ENCODE measurements around the gene BCAS2.
"Not testable (repeated sequence)": the region's sequence is repeated elsewhere in the genome, so short reads cannot be mapped to it uniquely, and the experiment has no call there.

Gene BCAS2

DNA sequence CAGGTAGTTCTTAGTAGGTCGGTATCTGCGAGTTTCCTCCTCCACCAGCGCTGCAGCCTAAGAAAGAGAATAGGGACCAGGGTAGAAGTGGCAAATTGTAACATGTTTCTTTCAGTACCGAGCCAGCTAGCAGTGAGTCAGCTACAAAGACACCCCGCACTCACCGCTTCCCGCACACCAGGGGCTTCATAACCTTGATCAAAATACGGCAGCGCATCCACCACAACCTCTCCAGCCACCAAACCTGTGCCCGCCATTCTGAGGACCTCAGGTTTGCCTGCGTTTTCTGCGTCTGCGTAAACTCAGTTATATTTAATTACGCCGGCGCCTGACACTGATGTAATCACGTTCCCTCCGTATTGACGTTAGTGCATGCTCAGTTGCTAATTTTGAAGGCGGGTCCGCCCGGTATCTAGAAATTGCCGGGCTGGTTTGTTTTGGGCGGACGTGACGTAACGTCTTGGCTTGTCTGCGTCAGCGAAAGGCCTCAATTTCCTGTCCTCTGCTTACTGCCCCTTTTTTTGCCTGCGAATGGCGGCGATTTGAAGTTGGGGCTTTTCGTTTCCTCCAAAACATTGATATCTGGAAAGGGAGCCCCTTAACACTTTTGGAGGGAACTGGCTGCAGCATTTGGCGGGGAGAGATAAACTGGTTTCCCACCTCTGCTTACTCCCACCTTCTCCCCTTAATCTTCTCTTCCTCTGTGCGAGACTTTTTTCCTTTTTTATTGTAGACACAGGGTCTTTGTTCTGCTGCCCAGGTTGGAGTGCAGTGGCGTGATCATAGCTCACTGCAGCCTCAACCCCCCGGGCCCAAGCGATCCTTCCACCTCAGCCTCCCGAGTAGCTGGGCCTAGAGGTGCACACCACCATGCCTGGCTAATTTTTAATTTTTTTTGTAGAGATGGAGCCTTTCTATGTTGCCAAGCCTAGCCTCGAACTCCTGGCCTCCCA is at the start of gene BCAS2:
BCAS2 (minus strand) TSS at position 281 of the 953 bp plus-strand sequence; CDS start at position 257, 24 bp downstream.
- peak; percentile 97 for DNase-seq (ENCODE audit: low spot score)

DNA sequence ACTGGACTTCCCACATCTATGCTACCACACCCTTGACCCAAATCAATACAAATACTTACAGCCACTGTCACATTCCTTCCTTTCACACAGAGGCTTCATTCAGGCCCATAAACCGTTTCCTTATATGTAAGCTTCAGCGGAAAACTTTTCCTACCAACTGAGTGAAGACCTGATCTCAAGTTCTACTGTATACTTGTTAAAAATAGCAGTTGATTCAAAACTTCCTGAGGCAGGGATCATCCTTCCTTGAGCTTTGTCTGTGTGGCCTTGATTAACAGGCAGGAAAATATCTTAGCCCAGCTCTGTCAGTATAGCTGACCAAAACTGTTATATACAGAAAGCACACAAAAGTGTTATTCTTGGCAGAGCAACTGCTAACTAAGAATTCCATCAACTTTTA is 45.7 kb upstream of the BCAS2 start:
- DNase-seq (ENCODE audit: low spot score), result no peak

DNA sequence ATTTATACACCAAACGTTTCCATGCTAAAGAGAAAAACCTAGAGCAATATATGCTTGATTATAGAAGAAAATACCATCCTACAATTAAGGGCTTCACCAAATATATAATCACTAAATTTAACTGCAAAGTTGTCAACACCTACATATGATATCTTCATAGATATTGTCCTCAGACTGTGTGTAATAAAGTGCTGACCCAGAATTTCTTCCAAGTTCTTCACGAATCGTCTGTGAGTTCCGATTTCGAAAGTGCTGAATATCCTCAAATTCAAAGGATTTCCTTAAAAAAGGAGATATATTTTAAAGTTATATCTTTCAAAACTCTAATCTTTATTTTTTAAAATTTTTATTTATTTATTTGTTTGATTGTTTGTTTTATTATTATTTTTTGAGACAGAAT is 41.9 kb upstream of the BCAS2 start:
- DNase-seq (ENCODE audit: low spot score), result no peak

DNA sequence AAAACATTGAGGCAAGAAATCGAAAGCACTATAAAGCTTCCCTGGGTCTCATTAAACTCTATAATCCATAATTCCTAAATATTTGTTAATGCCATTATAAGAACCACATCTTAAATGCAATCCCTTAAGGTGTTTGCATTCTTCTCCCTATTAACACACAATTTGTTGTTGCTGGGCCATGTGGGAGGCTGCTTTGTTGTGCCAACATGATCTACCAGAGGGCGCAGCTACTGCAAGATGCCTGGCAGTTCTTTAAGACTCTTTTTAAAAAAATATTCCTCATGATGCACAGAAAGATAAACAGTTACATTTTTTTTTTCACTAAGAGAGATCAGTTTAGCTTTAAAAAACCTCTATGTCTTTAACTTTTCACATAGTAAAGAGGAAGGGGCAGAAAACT is 39.0 kb upstream of the BCAS2 start:
- DNase-seq (ENCODE audit: low spot score), result no peak

DNA sequence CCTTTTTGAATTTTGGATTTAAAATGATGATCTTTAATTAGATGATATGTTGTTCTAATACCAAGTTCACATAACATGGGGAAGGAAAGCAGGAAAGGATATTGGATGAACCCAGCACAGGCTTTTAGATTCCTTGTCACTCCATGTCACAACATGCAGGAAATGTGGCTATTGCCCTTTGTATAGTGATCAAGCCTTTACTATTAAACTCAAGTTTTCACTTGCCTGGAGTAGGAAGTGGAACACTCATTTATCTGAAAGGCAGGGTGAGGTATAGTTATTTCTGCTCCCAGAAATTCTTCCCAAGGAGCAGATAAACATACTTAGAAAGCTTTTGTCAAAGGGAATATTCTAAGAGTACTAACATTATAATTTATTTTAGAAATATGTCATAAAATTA is 37.2 kb upstream of the BCAS2 start:
- DNase-seq (ENCODE audit: low spot score), result no peak

DNA sequence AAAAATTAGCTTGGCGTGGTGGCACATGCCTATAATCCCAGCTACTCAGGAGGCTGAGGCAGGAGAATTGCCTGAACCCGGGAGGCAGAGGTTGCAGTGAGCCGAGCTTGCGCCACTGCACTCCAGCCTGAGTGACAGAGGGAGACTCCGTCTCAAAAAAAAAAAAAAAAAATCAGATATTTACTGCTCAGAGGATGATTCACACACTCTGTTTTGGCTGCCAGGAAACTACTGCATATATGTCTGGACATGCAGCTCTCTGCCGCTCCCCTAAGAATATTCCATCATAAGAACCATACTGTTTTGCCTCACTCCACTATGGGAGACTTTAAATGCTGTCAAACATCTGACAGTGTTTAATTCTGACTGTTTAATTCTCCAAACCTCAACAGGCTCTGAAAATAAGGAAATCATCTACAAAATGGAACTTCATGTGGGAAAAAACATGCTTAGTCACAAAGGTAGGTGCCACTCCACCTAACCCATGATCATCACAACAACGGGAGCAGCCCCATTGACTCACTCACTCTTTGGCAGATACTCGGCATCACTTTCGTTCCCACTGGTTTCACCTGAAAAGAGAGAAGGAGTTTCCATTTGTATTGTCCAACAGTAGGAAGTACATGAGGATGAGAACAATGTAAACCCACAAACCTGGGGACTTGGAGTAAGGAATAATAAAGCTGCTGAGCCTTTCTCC is 29.3 kb upstream of the BCAS2 start:
- DNase-seq (ENCODE audit: low spot score), result no peak

DNA sequence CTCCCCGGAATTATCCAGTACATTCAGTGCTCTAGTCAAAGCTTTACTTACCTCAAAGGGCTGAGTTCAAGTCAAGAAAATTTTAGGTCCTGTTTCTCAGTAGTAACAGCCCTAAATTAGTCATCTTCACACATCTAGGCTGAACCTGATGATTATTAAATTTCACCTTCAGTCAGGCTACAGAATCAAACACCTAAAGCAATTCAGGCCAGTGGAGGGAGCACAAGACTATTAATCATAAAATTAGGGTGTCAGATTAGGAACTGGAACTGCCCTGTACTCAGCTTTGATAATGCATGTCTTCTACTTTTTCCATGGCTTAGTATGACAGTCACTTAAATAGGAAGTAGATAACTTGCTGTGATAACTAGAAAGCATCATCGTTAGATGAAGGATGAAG is 28.4 kb upstream of the BCAS2 start:
- no peak for DNase-seq (ENCODE audit: low spot score)

DNA sequence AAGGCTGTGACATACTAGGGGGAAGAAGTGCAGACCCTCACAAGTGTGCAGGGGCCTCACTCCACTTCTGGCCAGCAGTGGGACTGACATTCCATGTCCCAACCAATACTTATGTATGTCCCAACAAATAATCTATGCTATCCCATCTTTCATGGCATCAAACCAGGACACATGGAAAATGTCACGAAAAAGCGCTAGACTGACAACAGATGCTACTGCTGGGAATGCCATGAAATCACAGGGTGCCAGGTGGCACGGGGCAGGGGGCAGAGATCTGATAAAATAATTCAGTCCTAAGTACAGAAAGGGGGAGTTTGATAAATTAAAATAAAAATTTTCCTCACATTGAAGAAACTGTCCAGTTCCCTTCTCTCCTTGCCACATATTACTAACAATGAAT is 27.6 kb upstream of the BCAS2 start:
- no peak for DNase-seq (ENCODE audit: low spot score)

DNA sequence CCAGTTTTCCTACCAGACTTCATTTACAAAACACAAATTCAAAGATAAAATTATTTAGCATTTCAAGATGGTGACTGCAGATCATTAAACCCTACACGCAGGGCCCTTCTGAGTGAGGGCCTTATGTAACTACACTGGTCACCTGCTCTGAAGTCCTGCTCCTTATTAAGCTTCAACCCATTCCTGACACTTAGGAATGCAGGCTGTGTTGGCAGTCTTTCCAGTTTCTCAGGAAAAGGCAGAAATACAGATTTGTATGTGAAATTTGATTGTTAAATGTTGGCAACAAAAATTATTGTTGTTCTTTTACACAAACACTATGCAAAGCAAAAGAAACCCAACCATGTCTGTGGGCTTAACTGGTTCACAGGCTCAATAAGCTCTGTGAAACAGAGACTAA is 25.8 kb upstream of the BCAS2 start:
- no peak for DNase-seq (ENCODE audit: low spot score)

DNA sequence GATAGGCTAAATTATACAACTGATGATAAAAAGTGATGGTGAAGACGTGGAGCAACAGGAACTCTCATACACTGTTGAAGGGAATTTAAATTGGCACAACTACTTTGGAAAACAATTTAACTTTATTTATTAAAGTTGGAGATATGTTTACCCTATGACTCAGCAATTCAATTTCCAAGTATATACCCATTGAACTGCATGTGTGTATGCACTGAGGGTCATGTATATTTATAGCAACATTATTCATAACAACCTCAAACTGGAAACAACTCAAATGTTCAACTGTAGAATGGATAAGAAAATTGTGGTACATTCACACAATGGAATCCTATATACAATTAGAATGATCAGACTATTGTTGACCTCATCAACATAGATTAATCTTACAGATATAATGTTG is 16.5 kb upstream of the BCAS2 start:
- DNase-seq (ENCODE audit: low spot score), result no peak

DNA sequence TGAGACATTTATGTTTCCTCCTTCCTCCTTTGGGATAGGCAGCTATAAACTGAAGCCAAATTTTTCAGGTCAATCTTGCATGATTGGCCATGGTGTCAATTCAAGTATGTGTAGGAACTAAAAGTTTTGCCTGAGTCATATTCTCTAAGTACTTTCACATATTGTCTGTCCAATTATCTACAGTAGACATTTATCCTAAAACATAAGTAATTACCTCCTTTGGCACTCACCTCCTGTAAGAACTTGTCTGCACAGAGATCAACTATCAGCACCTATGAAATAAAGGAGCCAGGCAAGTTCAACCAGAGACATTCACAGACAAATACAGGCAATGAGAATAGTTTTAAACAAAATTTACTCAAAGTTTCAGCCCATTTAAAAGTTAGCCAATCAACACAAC is 14.2 kb upstream of the BCAS2 start:
- DNase-seq (ENCODE audit: low spot score), result no peak

DNA sequence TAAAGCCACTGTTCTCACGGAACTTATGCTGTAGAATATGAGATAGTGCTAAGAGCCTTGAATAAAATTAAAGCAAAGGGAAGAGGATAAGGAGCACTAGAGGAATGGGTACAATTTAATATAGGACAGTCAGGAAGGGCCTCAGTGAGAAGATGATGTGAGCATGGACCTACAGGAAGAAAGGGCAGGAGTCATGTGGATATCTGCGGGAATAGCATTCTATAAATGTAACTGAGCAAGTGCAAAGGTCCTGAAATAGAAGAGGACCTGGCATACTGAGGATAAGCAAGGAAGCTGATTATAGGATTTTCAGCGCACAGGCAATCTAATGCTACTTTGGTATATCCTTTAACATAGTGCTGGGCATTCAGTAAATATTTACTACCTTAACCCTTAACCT is 12.6 kb upstream of the BCAS2 start:
- no peak for DNase-seq (ENCODE audit: low spot score)

DNA sequence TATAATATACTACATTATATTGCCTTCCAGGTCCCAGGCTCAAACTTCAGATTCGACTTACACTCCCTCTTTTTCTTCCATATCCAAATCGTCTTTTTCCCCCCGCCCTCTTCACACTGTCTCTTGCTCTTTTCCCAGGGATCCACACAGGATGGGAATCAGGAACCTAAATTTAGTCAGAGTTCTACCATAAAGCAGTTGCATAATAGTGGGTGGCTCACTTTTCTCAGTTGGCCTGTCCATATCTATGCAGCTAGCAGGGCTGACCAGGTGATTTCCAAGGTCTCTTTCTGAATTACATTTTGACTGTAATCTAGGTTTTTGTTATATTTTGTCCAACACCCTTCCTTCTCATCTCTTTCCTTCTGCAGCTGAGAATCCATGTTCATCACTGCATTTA is 7.7 kb upstream of the BCAS2 start:
- no peak for DNase-seq (ENCODE audit: low spot score)

DNA sequence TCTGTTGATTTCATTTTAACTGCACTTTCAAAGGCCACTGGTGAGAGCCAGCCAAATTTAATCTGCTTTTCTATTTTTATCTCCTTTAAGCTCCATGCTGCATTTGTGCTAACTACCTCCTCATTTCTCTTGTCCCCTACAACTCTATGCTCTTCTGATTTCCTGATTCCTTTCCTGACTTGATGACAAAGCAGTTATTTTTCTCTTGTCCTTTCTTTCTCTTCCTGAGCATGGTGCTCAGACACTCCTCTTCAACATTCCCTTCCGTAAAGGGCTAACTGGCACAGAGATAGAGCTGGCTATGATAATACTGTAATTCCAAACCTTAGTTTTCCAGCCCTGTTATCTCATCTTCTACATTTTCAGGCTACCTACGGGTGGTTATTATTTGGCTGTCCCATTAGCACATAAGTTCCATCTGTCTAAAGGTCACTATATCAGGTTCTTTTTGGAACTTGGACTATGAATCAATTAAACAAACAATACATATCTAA is 6.8 kb upstream of the BCAS2 start:
- no peak for DNase-seq (ENCODE audit: low spot score)

DNA sequence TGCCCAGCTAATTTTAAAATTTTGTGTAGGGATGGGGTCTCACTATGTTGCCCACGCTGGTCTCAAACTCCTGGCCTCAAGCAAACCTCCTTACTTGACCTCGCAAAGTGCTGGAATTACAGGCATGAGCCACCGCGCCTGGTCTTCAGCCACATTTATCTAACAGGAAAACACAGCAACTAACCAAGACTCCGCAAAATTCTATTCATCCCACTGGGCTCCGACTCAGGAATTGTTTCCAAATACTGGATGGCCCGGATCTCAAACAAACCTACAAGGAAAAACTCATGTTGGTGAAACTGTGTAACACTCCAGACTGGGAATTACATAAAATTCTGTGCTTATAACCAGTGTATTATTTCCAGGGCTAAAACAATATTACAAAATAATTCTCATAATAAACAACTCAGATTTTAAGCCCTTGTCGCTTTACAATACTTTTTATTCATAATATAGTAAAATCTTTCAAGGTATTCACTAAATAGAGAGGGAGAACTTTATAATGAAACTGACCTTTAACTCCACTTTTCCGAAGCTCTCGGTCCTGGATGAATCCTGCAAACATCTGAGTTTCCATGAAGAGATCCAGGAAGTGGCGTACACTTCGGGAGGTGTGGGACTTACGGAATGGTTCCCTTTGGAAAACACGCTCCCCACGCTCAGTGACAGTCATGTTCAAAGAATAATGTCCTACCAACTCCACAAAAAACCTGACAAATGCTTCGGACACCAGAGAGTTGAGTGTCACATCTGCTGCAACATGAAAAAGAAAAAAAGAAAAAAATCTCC is 6.0 kb upstream of the BCAS2 start:
- DNase-seq (ENCODE audit: low spot score), result no peak

DNA sequence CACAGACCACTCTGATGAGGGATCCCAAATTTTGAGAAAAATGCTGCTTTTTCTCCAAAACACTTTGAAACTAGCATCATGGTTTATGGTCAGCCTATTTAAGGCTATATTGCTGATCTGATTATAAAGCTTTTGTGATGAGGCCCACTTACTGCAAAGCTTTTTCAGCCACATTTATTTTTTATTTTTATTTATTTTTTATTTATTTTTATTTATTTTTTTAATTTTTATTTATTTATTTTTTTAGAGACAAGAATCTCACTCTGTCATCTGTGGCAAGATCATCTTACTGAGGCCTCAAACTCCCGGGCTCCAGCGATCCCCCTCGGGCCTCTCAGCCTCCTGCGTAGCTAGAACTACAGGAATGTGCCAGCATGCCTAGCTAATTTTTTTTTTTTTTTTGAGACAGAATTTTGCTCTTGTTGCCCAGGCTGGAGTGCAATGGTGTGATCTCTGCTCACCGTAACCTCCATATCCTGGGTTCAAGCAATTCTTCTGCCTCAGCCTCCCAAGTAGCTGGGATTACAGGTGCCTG is 5.2 kb upstream of the BCAS2 start:
- DNase-seq (ENCODE audit: low spot score), result no peak

DNA sequence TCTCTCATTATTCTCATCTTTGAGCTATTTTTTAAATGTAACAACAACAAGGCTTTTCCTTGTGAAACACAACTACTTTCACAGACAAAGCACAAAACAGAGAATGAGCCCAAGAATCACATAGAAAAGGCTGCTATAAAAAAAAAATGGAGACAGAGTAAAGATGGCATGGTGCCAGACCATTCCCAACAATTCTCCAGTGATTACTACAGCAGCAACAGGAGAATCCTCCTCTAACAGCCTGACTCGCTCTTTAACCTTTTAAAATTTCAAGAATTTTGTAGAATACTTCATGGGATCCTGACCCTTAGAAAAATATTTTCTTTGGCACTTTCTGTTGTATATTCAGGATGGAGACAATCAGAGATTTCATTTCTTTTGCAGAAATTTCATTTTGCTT is 3.8 kb upstream of the BCAS2 start:
- DNase-seq (ENCODE audit: low spot score), result no peak

DNA sequence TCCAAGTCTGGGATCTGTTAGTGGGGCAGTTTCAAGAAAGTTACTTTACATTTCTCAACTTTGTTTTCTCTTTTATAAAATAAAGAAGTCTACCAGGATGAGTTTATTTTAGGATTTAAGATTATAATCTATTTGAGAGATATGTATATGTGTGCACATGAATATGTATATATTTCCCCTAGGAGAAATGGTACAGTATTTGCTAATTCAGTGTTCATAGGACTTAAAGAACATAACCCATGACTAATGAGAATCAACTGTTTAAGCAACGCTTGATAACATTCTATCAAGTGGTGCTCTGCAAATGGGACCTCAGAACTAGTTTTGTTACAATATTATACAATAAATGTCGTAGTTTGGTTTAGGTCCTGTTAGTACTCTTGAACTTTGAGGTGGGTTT is 7.0 kb downstream of the BCAS2 start:
- no peak for DNase-seq (ENCODE audit: low spot score)

DNA sequence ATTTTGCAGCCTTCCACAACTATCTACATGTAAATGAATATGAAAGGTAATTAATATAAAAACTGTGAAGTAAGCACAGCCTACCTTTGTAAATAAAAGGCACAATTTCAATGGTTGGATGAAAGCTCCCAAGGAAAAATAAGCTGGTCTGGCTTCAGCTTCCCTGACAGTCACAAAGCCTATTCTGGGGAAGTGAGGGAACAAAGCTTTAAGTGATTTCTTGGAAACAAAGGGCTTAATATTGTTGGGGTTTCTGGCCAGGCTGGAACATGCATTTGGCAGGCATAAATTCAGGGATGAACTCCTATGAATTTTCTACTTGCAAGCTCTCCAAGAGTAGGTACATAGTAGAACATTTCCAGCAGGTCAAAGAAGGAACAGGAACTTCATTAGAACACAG is 17.3 kb downstream of the BCAS2 start:
- no peak for DNase-seq (ENCODE audit: low spot score)

DNA sequence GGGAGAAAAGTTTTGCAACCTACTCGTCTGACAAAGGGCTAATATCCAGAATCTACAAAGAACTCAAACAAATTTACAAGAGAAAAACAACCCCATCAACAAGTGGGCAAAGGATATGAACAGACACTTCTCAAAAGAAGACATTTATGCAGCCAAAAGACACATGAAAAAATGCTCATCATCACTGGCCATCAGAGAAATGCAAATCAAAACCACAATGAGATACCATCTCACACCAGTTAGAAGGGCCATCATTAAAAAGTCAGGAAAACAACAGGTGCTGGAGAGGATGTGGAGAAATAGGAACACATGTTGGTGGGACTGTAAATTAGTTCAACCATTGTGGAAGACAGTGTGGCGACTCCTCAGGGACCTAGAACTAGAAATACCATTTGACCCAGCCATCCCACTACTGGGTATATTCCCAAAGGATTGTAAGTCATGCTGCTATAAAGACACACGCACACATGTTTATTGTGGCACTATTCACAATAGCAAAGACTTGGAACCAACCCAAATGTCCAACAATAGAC is 18.4 kb downstream of the BCAS2 start:
- not testable (repeated sequence) for DNase-seq (ENCODE audit: low spot score)

DNA sequence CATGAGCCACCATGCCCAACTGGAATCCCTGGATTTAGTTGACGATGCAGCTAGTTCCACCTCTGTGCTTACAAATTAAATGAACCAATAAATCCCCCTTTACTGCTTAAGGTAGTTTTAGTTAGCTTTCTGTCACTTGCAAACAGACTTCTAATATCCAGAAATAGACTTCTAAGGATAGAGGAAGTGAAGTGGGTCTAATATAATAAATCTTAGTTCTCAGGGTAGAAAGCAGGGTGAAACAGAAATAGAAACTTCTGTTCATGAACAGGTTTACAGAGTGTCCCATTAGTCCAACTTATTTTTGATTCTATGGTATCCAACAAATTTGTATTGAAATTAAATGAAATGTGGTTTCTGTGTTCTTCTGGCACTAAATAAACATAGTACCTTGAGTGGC is 20.1 kb downstream of the BCAS2 start:
- DNase-seq (ENCODE audit: low spot score), result no peak

DNA sequence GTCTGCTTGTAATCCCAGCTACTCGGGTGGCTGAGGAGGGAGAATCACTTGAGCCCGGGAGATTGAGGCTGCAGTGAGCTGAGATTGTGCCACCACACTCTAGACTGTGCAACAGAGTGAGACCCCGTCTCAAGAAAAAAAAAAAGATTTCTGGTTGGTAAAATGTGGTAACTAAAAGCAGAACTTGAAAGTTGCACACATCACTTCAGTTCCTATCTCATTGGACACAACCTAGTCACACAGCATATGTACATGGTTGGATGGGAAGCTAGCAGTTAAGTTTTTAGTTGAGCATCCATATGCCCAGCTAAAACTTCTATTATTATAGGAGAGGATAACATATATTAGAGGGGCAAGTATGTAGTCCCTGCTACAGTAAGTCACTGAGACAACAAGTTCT is 22.1 kb downstream of the BCAS2 start:
- DNase-seq (ENCODE audit: low spot score), result no peak
